ENCODE measurements around the gene ADGRD1. TPM values are rescaled to one million over a fixed set of nuclear protein-coding genes. Genes with fewer than 3 reads are reported as not detected.

Gene ADGRD1
- total RNA-seq, 1 donor from 2014 or later, result 1.7 TPM

DNA sequence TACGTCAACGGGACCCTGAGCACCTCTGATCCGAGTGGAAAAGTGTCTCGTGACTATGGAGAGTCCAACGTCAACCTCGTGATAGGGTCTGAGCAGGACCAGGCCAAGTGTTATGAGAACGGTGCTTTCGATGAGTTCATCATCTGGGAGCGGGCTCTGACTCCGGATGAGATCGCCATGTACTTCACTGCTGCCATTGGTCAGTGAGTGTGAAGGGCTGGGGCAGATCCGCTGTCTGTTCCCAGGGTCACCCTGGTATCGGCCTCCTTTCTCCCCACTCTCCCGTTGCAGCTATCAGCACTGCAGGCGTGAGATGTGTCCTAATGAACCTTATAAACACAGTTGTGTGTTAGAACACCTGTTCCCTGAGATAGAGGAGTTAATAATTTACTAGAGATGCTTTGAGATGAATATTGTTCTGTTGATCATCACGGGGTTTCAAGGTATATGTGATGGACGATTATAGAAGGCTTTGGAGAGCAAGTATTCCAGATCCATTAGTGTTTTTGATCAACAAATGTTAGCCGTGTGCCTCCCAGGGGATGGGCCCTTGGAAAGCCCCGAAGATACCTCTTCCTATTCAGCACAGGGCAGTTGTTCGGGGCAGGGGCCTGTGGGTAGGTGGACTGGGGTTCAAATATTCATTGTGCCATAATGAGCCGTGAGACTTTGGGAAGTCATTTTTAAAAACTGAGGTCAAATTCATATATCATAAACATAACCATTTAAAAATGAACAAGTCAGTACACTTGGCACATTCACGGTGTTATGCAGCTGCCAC is 33.6 kb downstream of the ADGRD1 start:
- no peak overlapping the region for H3K4me3 Mint-ChIP-seq (ENCODE audit: unreplicated experiment)
- TF ChIP-seq, protein P1, sequence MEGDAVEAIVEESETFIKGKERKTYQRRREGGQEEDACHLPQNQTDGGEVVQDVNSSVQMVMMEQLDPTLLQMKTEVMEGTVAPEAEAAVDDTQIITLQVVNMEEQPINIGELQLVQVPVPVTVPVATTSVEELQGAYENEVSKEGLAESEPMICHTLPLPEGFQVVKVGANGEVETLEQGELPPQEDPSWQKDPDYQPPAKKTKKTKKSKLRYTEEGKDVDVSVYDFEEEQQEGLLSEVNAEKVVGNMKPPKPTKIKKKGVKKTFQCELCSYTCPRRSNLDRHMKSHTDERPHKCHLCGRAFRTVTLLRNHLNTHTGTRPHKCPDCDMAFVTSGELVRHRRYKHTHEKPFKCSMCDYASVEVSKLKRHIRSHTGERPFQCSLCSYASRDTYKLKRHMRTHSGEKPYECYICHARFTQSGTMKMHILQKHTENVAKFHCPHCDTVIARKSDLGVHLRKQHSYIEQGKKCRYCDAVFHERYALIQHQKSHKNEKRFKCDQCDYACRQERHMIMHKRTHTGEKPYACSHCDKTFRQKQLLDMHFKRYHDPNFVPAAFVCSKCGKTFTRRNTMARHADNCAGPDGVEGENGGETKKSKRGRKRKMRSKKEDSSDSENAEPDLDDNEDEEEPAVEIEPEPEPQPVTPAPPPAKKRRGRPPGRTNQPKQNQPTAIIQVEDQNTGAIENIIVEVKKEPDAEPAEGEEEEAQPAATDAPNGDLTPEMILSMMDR (IDR thresholded peaks at IDR 0.05; ENCODE audit: unreplicated experiment), result no peak
- DNase-seq (ENCODE audit: low spot score), result no peak
- H3K27ac Mint-ChIP-seq (ENCODE audit: unreplicated experiment), result no peak overlapping the region
- peaks cover 5% of the 10 kb centered on the region for H3K27me3 Mint-ChIP-seq (ENCODE audit: unreplicated experiment)
- H3K4me1 Mint-ChIP-seq (ENCODE audit: unreplicated experiment), result no peaks in the 10 kb centered on the region
- no peaks in the 10 kb centered on the region for H3K36me3 Mint-ChIP-seq (ENCODE audit: low read depth, unreplicated experiment)
- H3K9me3 Mint-ChIP-seq (ENCODE audit: unreplicated experiment), result no peaks in the 10 kb centered on the region

DNA sequence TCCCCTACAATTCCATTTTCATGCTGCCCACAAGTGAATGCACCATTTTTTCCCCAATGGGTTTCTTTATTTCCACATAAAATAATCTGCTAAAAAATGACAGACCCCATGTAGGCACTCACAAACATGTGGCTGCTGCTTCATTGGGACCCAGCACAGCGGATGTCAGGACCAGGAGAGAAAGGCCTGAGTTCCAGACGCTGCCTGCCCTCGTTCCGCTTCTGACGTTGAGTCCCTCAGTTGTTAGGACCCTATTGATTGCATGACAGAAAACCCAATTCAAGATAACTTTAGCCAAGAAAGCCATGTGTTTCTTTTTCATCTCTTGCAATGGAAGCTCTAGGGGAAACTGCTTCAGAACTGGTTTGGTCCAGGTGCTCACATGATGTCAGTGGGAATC is 34.6 kb downstream of the ADGRD1 start:
- Mint-ChIP-seq H3K9me3 (ENCODE audit: unreplicated experiment) (no peaks in the 10 kb centered on the region), H3K36me3 (ENCODE audit: low read depth, unreplicated experiment) (no peaks in the 10 kb centered on the region), H3K27me3 (ENCODE audit: unreplicated experiment) (peaks cover 8% of the 10 kb centered on the region), H3K27ac (ENCODE audit: unreplicated experiment) (no peak overlapping the region), H3K4me3 (ENCODE audit: unreplicated experiment) (no peak overlapping the region), H3K4me1 (ENCODE audit: unreplicated experiment) (no peaks in the 10 kb centered on the region)
- TF ChIP-seq, protein P1 (IDR thresholded peaks at IDR 0.05; ENCODE audit: unreplicated experiment), result no peak
- DNase-seq (ENCODE audit: low spot score), result no peak

DNA sequence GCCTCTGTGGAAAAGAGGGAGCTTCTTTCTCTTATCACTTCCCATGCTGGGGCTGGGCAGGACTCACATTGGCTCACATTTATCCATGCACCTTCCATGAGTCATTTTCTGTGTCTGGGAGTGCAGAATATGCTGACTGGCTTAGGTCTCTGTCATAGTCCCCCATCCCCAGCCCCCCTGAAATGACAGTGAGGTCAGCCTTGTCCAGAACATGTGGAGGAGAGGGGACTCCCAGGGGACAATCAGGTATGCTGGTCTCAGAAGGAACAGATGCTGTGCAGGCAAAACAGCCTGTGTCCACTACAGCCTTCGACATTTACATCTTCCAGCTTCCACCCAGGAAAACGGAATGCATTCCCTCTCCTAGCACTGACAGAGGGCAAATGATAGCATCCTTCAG is 35.0 kb downstream of the ADGRD1 start:
- peaks cover 8% of the 10 kb centered on the region for H3K27me3 Mint-ChIP-seq (ENCODE audit: unreplicated experiment)
- H3K9me3 Mint-ChIP-seq (ENCODE audit: unreplicated experiment), result no peaks in the 10 kb centered on the region
- DNase-seq (ENCODE audit: low spot score), result no peak
- no peaks in the 10 kb centered on the region for H3K4me1 Mint-ChIP-seq (ENCODE audit: unreplicated experiment)
- H3K27ac Mint-ChIP-seq (ENCODE audit: unreplicated experiment), result no peak overlapping the region
- no peaks in the 10 kb centered on the region for H3K36me3 Mint-ChIP-seq (ENCODE audit: low read depth, unreplicated experiment)
- TF ChIP-seq, protein P1 (IDR thresholded peaks at IDR 0.05; ENCODE audit: unreplicated experiment), result no peak
- H3K4me3 Mint-ChIP-seq (ENCODE audit: unreplicated experiment), result no peak overlapping the region

DNA sequence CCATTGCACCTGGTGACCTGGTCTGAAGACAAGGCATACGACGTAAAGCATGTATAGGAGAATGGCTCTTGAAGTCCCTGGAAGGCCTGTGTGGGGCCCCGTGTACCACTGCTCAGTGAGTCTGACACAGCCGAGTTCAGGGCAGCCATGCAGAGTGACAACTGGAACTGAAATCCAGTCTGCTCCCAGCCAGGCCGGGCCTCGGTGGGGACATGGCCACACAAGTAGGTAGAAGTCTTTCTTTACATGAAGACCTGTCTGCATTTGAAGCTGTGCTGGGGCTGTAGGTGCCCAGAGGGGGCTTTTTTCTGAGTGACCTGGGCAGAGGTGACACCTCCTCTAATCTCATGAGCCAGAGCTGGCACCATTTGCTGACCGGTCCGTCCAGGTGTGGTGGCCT is 35.7 kb downstream of the ADGRD1 start:
- no peaks in the 10 kb centered on the region for H3K9me3 Mint-ChIP-seq (ENCODE audit: unreplicated experiment)
- H3K27ac Mint-ChIP-seq (ENCODE audit: unreplicated experiment), result no peak overlapping the region
- no peaks in the 10 kb centered on the region for H3K36me3 Mint-ChIP-seq (ENCODE audit: low read depth, unreplicated experiment)
- no peaks in the 10 kb centered on the region for H3K4me1 Mint-ChIP-seq (ENCODE audit: unreplicated experiment)
- peaks cover 8% of the 10 kb centered on the region for H3K27me3 Mint-ChIP-seq (ENCODE audit: unreplicated experiment)
- no peak overlapping the region for H3K4me3 Mint-ChIP-seq (ENCODE audit: unreplicated experiment)
- no peak for DNase-seq (ENCODE audit: low spot score)
- TF ChIP-seq, protein P1 (IDR thresholded peaks at IDR 0.05; ENCODE audit: unreplicated experiment), result no peak

DNA sequence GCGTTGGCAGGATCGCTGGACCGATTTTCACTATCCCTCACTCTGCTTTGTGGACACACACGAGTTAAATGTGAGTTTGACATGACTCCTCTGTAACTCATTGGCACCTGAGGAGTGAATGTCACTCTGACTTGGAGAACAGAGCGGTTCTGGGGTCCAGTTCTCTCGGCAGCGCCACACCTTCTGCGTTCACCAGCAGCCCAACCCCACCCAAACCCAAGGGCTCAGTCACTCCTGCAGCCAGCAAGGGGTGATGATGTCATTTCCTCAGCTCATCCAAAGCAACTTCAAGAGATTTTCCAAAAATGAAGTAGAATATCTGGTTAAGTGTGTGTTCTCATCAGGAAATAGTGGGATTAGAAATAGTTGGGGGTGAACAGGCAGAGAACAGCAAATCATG is 36.3 kb downstream of the ADGRD1 start:
- Mint-ChIP-seq H3K4me3 (ENCODE audit: unreplicated experiment) (no peak overlapping the region), H3K27ac (ENCODE audit: unreplicated experiment) (no peak overlapping the region), H3K27me3 (ENCODE audit: unreplicated experiment) (peaks cover 10% of the 10 kb centered on the region), H3K36me3 (ENCODE audit: low read depth, unreplicated experiment) (no peaks in the 10 kb centered on the region), H3K9me3 (ENCODE audit: unreplicated experiment) (no peaks in the 10 kb centered on the region), H3K4me1 (ENCODE audit: unreplicated experiment) (no peaks in the 10 kb centered on the region)
- DNase-seq (ENCODE audit: low spot score), result no peak
- TF ChIP-seq, protein P1 (IDR thresholded peaks at IDR 0.05; ENCODE audit: unreplicated experiment), result no peak

Data from endothelial cell (in vitro differentiated cells).